BE2C (cell line): Measurements from ENCODE around the gene TELO2.

ENCODE experiments used
- DNase-seq: peaks from one replicate; pipeline ENCODE4 v3.0.0-alpha.2; 2020
- H3K27me3 ChIP-seq: fragments of 250-450 bp; sonication (Bioruptor Pico); 2 replicates; pipeline ENCODE4 v1.5.1; 2020; ENCODE audit warnings: mild to moderate bottlenecking
- H3K36me3 ChIP-seq: fragments of 250-450 bp; sonication (Bioruptor Pico); 2 replicates; pipeline ENCODE4 v1.5.1; 2020; ENCODE audit warnings: mild to moderate bottlenecking
- H3K4me1 ChIP-seq: fragments of 250-450 bp; sonication (Bioruptor Pico); 2 replicates; pipeline ENCODE4 v1.5.1; 2020
- H3K4me3 ChIP-seq: 2 replicates; pipeline ENCODE4 v1.5.1; 2011; ENCODE audit warnings: low read depth, low read length
- H3K9me3 ChIP-seq: fragments of 250-450 bp; sonication (Bioruptor Pico); 2 replicates; pipeline ENCODE4 v1.5.1; 2020
- CTCF ChIP-seq: IDR thresholded peaks from 2 replicates; pipeline ENCODE4 v1.5.1; 2012; ENCODE audit warnings: mild to moderate bottlenecking, low read depth, low read length

The TELO2 gene

GRCh38 chr16:1531638-1531910 is 38.4 kb downstream of the TELO2 start:
- Histone ChIP-seq H3K9me3 (no peaks in the 10 kb centered on the region), H3K4me3 (no peak overlapping the region), H3K4me1 (peaks cover 32% of the 10 kb centered on the region), H3K36me3 (no peaks in the 10 kb centered on the region), H3K27me3 (no peaks in the 10 kb centered on the region)
- DNase-seq, result no peak
- TF ChIP-seq CTCF, result no peak

GRCh38 chr16:1532081-1532760 is 39.1 kb downstream of the TELO2 start:
- no peak overlapping the region for H3K4me3 ChIP-seq
- peaks cover 32% of the 10 kb centered on the region for H3K4me1 ChIP-seq
- H3K36me3 ChIP-seq, result no peaks in the 10 kb centered on the region
- H3K27me3 ChIP-seq, result no peaks in the 10 kb centered on the region
- peak; percentile 38 for DNase-seq
- no peaks in the 10 kb centered on the region for H3K9me3 ChIP-seq
- TF ChIP-seq CTCF, result no peak

- no peaks in the 10 kb centered on the region for H3K36me3 ChIP-seq
- H3K27me3 ChIP-seq, result no peaks in the 10 kb centered on the region
- no peak overlapping the region; the same call in 1 of the 2 replicates for H3K4me3 ChIP-seq
- no peaks in the 10 kb centered on the region for H3K9me3 ChIP-seq
- DNase-seq, result no peak
- TF ChIP-seq CTCF, result no peak
- H3K4me1 ChIP-seq, result peaks cover 32% of the 10 kb centered on the region
These were observed 39.6 kb downstream of the TELO2 start for GRCh38 chr16:1532771-1533170.

GRCh38 chr16:1533443-1533951 is 40.3 kb downstream of the TELO2 start, which contains the start of gene TMEM204:
TSS of gene TMEM204 (plus strand) at chr16:1533666. CDS start at chr16:1534276, 610 bp downstream.
- peak; percentile 79 for DNase-seq

GRCh38 chr16:1534021-1535020 is 41.2 kb downstream of the TELO2 start:
- TF ChIP-seq CTCF, result peak; percentile 14; the same call in 1 of the 2 replicates
- Histone ChIP-seq H3K4me3 (peak overlapping the region; percentile 68), H3K4me1 (peaks cover 36% of the 10 kb centered on the region), H3K36me3 (peaks cover 2% of the 10 kb centered on the region), H3K27me3 (no peaks in the 10 kb centered on the region), H3K9me3 (no peaks in the 10 kb centered on the region)
- DNase-seq, result peak; percentile 51

More at GRCh38 chr16:1533443-1533951, 40.3 kb downstream of the TELO2 start, which contains the start of gene TMEM204:
- Histone ChIP-seq H3K27me3 (no peaks in the 10 kb centered on the region), H3K9me3 (no peaks in the 10 kb centered on the region), H3K4me3 (peak within 1 kb of the TSS; percentile 68), H3K4me1 (peaks cover 31% of the 10 kb centered on the region), H3K36me3 (no peaks in the 10 kb centered on the region)
- TF ChIP-seq CTCF, result no peak
